SK-N-SH treated with all-trans-retinoic acid at 6 μM for 48 hours (cell line): ENCODE results near the gene MCM7.

ENCODE experiments used
- ATAC-seq: fragments of 200-7000 bp; cut with Tn5 transposase; 3 replicates; pipeline ENCODE4 v1.9.1; 2020; ENCODE audit warnings: mild to moderate bottlenecking, moderate library complexity
- ARNTL ChIP-seq: fragments of 450-650 bp; formaldehyde crosslinking; IDR thresholded peaks from 2 replicates; pipeline ENCODE4 v1.5.0; 2020; ENCODE audit warnings: low read depth, mild to moderate bottlenecking, moderate library complexity, borderline replicate concordance
- BACH2 ChIP-seq: fragments of 250-450 bp; sonication (Bioruptor Pico); IDR thresholded peaks from 2 replicates; pipeline ENCODE4 v1.9.0; 2021; ENCODE audit warnings: mild to moderate bottlenecking, borderline replicate concordance
- CREB5 ChIP-seq: fragments of 250-450 bp; sonication (Bioruptor Pico); IDR thresholded peaks from 2 replicates; pipeline ENCODE4 v1.5.1; 2020; ENCODE audit warnings: low read depth, mild to moderate bottlenecking, moderate library complexity
- CSDC2 ChIP-seq: fragments of 250-450 bp; sonication (Bioruptor Pico); IDR thresholded peaks from 2 replicates; pipeline ENCODE4 v1.5.0; 2020; ENCODE audit warnings: mild to moderate bottlenecking, moderate library complexity
- CSRNP3 ChIP-seq: fragments of 250-450 bp; sonication (Bioruptor Pico); IDR thresholded peaks from 2 replicates; pipeline ENCODE4 v1.5.1; 2021; ENCODE audit warnings: mild to moderate bottlenecking, moderate library complexity
- ESRRG ChIP-seq: fragments of 250-450 bp; sonication (Bioruptor Pico); IDR thresholded peaks from 2 replicates; pipeline ENCODE4 v1.6.1; 2021; ENCODE audit warnings: mild to moderate bottlenecking
- GLIS3 ChIP-seq: fragments of 250-450 bp; sonication (Bioruptor Pico); IDR thresholded peaks from 2 replicates; pipeline ENCODE4 v1.5.0; 2020; ENCODE audit warnings: mild to moderate bottlenecking, moderate library complexity
- ISL1 ChIP-seq: fragments of 250-450 bp; sonication (Bioruptor Pico); IDR thresholded peaks from 2 replicates; pipeline ENCODE4 v2.1.2; 2022; ENCODE audit warnings: mild to moderate bottlenecking, moderate library complexity
- OSR1 ChIP-seq: fragments of 250-450 bp; sonication (Bioruptor Pico); IDR thresholded peaks from 2 replicates; pipeline ENCODE4 v1.8.0; 2022; ENCODE audit warnings: moderate library complexity, mild to moderate bottlenecking, inconsistent platforms
- PATZ1 ChIP-seq: fragments of 250-450 bp; sonication (Bioruptor Pico); IDR thresholded peaks from 2 replicates; pipeline ENCODE4 v1.8.0; 2020; ENCODE audit warnings: mild to moderate bottlenecking, moderate library complexity, borderline replicate concordance
- POU6F1 ChIP-seq: fragments of 250-450 bp; sonication (Bioruptor Pico); IDR thresholded peaks from 2 replicates; pipeline ENCODE4 v1.8.0; 2021; ENCODE audit warnings: low read depth, mild to moderate bottlenecking, moderate library complexity, borderline replicate concordance
- RARB ChIP-seq: fragments of 250-450 bp; sonication (Bioruptor Pico); IDR thresholded peaks from 2 replicates; pipeline ENCODE4 v1.8.0; 2021; ENCODE audit warnings: mild to moderate bottlenecking, moderate library complexity
- SNAI2 ChIP-seq: fragments of 250-450 bp; sonication (Bioruptor Pico); IDR thresholded peaks from 2 replicates; pipeline ENCODE4 v1.5.0; 2020; ENCODE audit warnings: mild to moderate bottlenecking, moderate library complexity
- TCF4 ChIP-seq: fragments of 250-450 bp; sonication (Bioruptor Pico); IDR thresholded peaks from 2 replicates; pipeline ENCODE4 v1.8.0; 2021; ENCODE audit warnings: mild to moderate bottlenecking, moderate library complexity, borderline replicate concordance
- TOX ChIP-seq: fragments of 250-450 bp; sonication (Bioruptor Pico); IDR thresholded peaks from 2 replicates; pipeline ENCODE4 v1.8.0; 2021; ENCODE audit warnings: mild to moderate bottlenecking, moderate library complexity, borderline replicate concordance
- ZC3H10 ChIP-seq: fragments of 250-450 bp; sonication (Bioruptor Pico); IDR thresholded peaks from 2 replicates; pipeline ENCODE4 v1.5.1; 2021; ENCODE audit warnings: mild to moderate bottlenecking, moderate library complexity
- ZFP3 ChIP-seq: fragments of 250-450 bp; sonication (Bioruptor Pico); IDR thresholded peaks from 2 replicates; pipeline ENCODE4 v1.5.0; 2020; ENCODE audit warnings: mild to moderate bottlenecking, moderate library complexity
- ZFP30 ChIP-seq: fragments of 450-650 bp; formaldehyde crosslinking; IDR thresholded peaks from 2 replicates; pipeline ENCODE4 v1.5.0; 2022; ENCODE audit warnings: mild to moderate bottlenecking, moderate library complexity
- ZNF565 ChIP-seq: fragments of 450-650 bp; formaldehyde crosslinking; conservative IDR thresholded peaks from 2 replicates; pipeline ENCODE4 v1.5.0; 2020; ENCODE audit warnings: low read depth, mild to moderate bottlenecking, moderate library complexity
- ZNF70 ChIP-seq: fragments of 450-650 bp; formaldehyde crosslinking; IDR thresholded peaks from 2 replicates; pipeline ENCODE4 v1.5.0; 2020; ENCODE audit warnings: mild to moderate bottlenecking, moderate library complexity
- ZNF8 ChIP-seq: fragments of 450-650 bp; formaldehyde crosslinking; IDR thresholded peaks from 2 replicates; pipeline ENCODE4 v1.5.0; 2020; ENCODE audit warnings: mild to moderate bottlenecking, moderate library complexity

The MCM7 gene

GRCh38 chr7:100111914-100112313 is 10.7 kb upstream of the MCM7 start (continued):
- no peak for TF ChIP-seq BACH2 (CRISPR knock-in tag)

- ATAC-seq, result no peak
- TF ChIP-seq CSRNP3 (CRISPR knock-in tag) (no peak), GLIS3 (CRISPR knock-in tag) (no peak), TOX (CRISPR knock-in tag) (no peak), ESRRG (CRISPR knock-in tag) (no peak), ZNF70 (CRISPR knock-in tag) (no peak), TCF4 (CRISPR knock-in tag) (no peak), ZFP3 (no peak), ARNTL (CRISPR knock-in tag) (no peak)
These were observed 10.0 kb upstream of the MCM7 start for GRCh38 chr7:100111156-100111555.

- TF ChIP-seq CSRNP3 (CRISPR knock-in tag) (no peak), ESRRG (CRISPR knock-in tag) (no peak), BACH2 (CRISPR knock-in tag) (no peak), PATZ1 (CRISPR knock-in tag) (no peak), ZFP3 (no peak), ZNF565 (CRISPR knock-in tag) (no peak), CSDC2 (no peak), RARB (CRISPR knock-in tag) (no peak), ZNF70 (CRISPR knock-in tag) (no peak), TCF4 (CRISPR knock-in tag) (no peak), TOX (CRISPR knock-in tag) (no peak), ZNF8 (no peak), ARNTL (CRISPR knock-in tag) (no peak), CREB5 (no peak), ZC3H10 (CRISPR knock-in tag) (no peak), SNAI2 (CRISPR knock-in tag) (no peak), ZFP30 (CRISPR knock-in tag) (no peak), OSR1 (CRISPR knock-in tag) (no peak)
- peak; percentile 42 for ATAC-seq
These were observed 8.4 kb upstream of the MCM7 start for GRCh38 chr7:100109521-100110163.

GRCh38 chr7:100107890-100108289 is 6.7 kb upstream of the MCM7 start:
- no peak for TF ChIP-seq ARNTL (CRISPR knock-in tag)
- no peak for TF ChIP-seq ZFP3
- TF ChIP-seq ZFP30 (CRISPR knock-in tag), result no peak
- TF ChIP-seq BACH2 (CRISPR knock-in tag), result no peak
- no peak for TF ChIP-seq OSR1 (CRISPR knock-in tag)
- TF ChIP-seq SNAI2 (CRISPR knock-in tag), result no peak
- TF ChIP-seq ZNF8, result no peak
- no peak for TF ChIP-seq ZNF565 (CRISPR knock-in tag)
- TF ChIP-seq CSRNP3 (CRISPR knock-in tag), result no peak
- TF ChIP-seq GLIS3 (CRISPR knock-in tag), result no peak
- no peak for TF ChIP-seq ISL1 (CRISPR knock-in tag)
- no peak for TF ChIP-seq POU6F1 (CRISPR knock-in tag)
- TF ChIP-seq CREB5, result no peak
- TF ChIP-seq PATZ1 (CRISPR knock-in tag), result no peak
- no peak; the same call in 2 of the 3 replicates for ATAC-seq
